ENCODE results near the gene CEACAM1. TPM values are rescaled to one million over a fixed set of nuclear protein-coding genes. Genes with fewer than 3 reads are reported as not detected.
"Not testable (repeated sequence)": the region's sequence is repeated elsewhere in the genome, so short reads cannot be mapped to it uniquely, and the experiment has no call there.

Gene CEACAM1
- total and polyA plus RNA-seq, 4 donors, result 0.60 to 4.4 (median 1.2) TPM

DNA sequence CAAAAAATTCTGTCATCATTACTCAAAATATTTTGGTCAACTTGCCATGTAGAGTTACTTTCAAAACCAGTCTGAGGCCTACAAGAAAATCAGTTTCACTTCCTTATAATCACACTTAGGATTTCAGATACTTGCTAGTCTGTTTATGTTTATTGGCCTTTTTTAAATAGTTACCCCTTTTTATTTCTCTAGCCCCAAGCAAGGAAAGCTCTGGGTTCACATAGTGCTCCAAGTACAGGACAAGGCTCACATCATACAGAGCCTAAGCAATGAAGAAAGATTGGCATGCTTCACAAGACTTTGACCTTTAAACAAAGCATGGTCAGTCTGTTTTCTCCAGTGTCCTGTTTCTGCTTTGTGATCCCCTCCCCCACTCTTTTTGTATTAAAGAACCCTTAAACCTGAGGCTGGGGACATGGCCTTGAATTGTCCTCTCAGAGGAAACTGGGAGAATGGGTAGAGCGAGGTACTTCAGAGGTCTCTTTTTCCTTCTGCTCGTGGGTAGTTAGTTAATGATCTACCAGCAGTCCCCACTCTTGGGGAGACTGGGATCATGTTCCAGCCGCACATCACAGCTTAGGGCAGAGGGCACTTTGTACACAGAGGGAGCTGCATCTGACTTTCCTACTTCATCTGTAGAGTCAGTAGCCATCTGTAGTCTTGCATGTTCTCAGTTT is 30.7 kb downstream of the CEACAM1 start:
- 29% methylated on average over 2 of the region's 3 CpGs for WGBS (ENCODE audit: insufficient coverage)
- H3K27ac ChIP-seq (ENCODE audit: low read depth, low read length), result no peak overlapping the region
- no peaks in the 10 kb centered on the region for H3K9me3 ChIP-seq (ENCODE audit: control insufficient read depth, insufficient read depth, low read length)
- H3K4me3 ChIP-seq (ENCODE audit: low read depth, low read length), result no peak overlapping the region
- no peak for DNase-seq (ENCODE audit: low read depth in 4 of 6, low spot score in 6 of 6)
- no peaks in the 10 kb centered on the region for H3K27me3 ChIP-seq (ENCODE audit: control insufficient read depth, insufficient read depth, low read length)
- no peaks in the 10 kb centered on the region for H3K36me3 ChIP-seq (ENCODE audit: control insufficient read depth, insufficient read depth, low read length)
- no peaks in the 10 kb centered on the region for H3K4me1 ChIP-seq (ENCODE audit: control insufficient read depth, insufficient read depth, low read length)

GRCh38 chr19:42496460-42497133 is 31.7 kb downstream of the CEACAM1 start:
- Histone ChIP-seq H3K4me1 (ENCODE audit: control insufficient read depth, insufficient read depth, low read length) (no peaks in the 10 kb centered on the region), H3K36me3 (ENCODE audit: control insufficient read depth, insufficient read depth, low read length) (no peaks in the 10 kb centered on the region), H3K27ac (ENCODE audit: low read depth, low read length) (no peak overlapping the region), H3K9me3 (ENCODE audit: control insufficient read depth, insufficient read depth, low read length) (no peaks in the 10 kb centered on the region), H3K4me3 (ENCODE audit: low read depth, low read length) (no peak overlapping the region), H3K27me3 (ENCODE audit: control insufficient read depth, insufficient read depth, low read length) (no peaks in the 10 kb centered on the region)
- no peak for DNase-seq (ENCODE audit: low read depth in 4 of 6, low spot score in 6 of 6)
- WGBS (ENCODE audit: insufficient coverage), result no CpG with 5 or more reads among the region's 2 CpGs

GRCh38 chr19:42495663-42496062 is 32.6 kb downstream of the CEACAM1 start:
- no peaks in the 10 kb centered on the region for H3K36me3 ChIP-seq (ENCODE audit: control insufficient read depth, insufficient read depth, low read length)
- WGBS (ENCODE audit: insufficient coverage), result 64% methylated on average over 2 of the region's 3 CpGs
- no peaks in the 10 kb centered on the region for H3K4me1 ChIP-seq (ENCODE audit: control insufficient read depth, insufficient read depth, low read length)
- H3K27ac ChIP-seq (ENCODE audit: low read depth, low read length), result no peak overlapping the region
- DNase-seq (ENCODE audit: low read depth in 4 of 6, low spot score in 6 of 6), result no peak
- no peaks in the 10 kb centered on the region for H3K27me3 ChIP-seq (ENCODE audit: control insufficient read depth, insufficient read depth, low read length)
- H3K9me3 ChIP-seq (ENCODE audit: control insufficient read depth, insufficient read depth, low read length), result no peaks in the 10 kb centered on the region
- no peak overlapping the region for H3K4me3 ChIP-seq (ENCODE audit: low read depth, low read length)

DNA sequence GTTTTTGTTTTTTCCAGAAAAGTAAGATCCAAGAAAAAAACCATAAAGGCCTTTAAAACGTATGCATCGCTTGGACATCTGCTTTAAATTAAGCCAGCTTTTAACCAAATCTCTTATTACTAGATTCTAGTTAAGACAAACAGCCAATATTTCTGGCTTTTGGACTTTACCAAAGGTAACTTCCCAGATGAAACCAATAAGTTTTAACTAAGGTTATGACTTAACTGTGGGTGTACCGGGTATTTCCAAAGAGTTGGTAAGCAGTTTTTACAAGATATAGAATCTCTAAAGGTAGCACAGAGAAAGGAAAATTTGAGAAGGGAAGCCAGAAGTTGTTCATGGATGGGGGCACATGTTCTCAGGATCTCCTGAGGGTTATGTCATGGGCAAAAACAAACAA is 34.0 kb downstream of the CEACAM1 start:
- H3K9me3 ChIP-seq (ENCODE audit: control insufficient read depth, insufficient read depth, low read length), result no peaks in the 10 kb centered on the region
- H3K4me3 ChIP-seq (ENCODE audit: low read depth, low read length), result no peak overlapping the region
- no peak for DNase-seq (ENCODE audit: low read depth in 4 of 6, low spot score in 6 of 6)
- H3K27me3 ChIP-seq (ENCODE audit: control insufficient read depth, insufficient read depth, low read length), result no peaks in the 10 kb centered on the region
- 78% methylated on average over 1 of the region's 3 CpGs for WGBS (ENCODE audit: insufficient coverage)
- no peaks in the 10 kb centered on the region for H3K4me1 ChIP-seq (ENCODE audit: control insufficient read depth, insufficient read depth, low read length)
- no peak overlapping the region for H3K27ac ChIP-seq (ENCODE audit: low read depth, low read length)
- H3K36me3 ChIP-seq (ENCODE audit: control insufficient read depth, insufficient read depth, low read length), result no peaks in the 10 kb centered on the region

DNA sequence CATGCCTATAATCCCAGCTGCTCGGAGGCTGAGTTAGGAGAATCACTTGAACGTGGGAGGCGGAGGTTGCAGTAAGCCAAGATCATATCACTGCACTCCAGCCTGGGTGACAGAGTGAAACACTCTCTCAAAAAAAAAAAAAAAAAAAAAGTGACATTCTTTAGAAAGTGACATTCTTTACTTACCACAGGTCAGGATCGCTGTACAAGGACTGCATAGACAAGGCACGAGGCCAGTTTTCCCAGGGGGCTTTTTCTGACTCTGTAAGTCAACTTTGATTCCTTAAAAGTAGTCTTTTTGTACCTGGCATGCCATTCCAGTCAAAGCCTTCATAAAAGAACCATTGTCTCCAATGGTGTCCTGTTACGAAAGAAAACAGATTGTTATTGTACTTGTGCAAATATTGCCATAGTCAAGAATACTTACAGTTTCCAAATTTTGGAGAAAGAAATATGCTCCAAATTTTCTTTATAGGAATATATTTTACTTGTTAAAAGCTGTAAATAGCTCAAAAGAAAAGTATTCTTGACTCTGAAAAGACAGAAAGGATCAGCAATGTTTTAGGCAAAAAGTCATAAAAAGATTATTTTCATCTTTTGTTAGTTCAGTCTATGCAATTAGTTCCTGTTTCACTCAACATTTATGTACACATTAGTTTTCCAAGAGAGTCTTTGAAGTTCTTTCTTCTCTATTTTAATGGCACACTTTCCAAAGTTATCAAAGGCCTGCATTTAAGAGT is 39.3 kb downstream of the CEACAM1 start:
- no peak for DNase-seq (ENCODE audit: low read depth in 4 of 6, low spot score in 6 of 6)
- H3K36me3 ChIP-seq (ENCODE audit: control insufficient read depth, insufficient read depth, low read length), result no peaks in the 10 kb centered on the region
- H3K4me1 ChIP-seq (ENCODE audit: control insufficient read depth, insufficient read depth, low read length), result no peaks in the 10 kb centered on the region
- no peaks in the 10 kb centered on the region for H3K27me3 ChIP-seq (ENCODE audit: control insufficient read depth, insufficient read depth, low read length)
- no CpG with 5 or more reads among the region's 6 CpGs for WGBS (ENCODE audit: insufficient coverage)
- H3K9me3 ChIP-seq (ENCODE audit: control insufficient read depth, insufficient read depth, low read length), result no peaks in the 10 kb centered on the region
- H3K27ac ChIP-seq (ENCODE audit: low read depth, low read length), result no peak overlapping the region
- H3K4me3 ChIP-seq (ENCODE audit: low read depth, low read length), result no peak overlapping the region

- no peak overlapping the region for H3K4me3 ChIP-seq (ENCODE audit: low read depth, low read length)
- H3K27ac ChIP-seq (ENCODE audit: low read depth, low read length), result no peak overlapping the region
- no peaks in the 10 kb centered on the region for H3K27me3 ChIP-seq (ENCODE audit: control insufficient read depth, insufficient read depth, low read length)
- WGBS (ENCODE audit: insufficient coverage), result 92% methylated on average over 2 of the region's 3 CpGs
- no peaks in the 10 kb centered on the region for H3K9me3 ChIP-seq (ENCODE audit: control insufficient read depth, insufficient read depth, low read length)
- no peak for DNase-seq (ENCODE audit: low read depth in 4 of 6, low spot score in 6 of 6)
- H3K36me3 ChIP-seq (ENCODE audit: control insufficient read depth, insufficient read depth, low read length), result no peaks in the 10 kb centered on the region
- H3K4me1 ChIP-seq (ENCODE audit: control insufficient read depth, insufficient read depth, low read length), result no peaks in the 10 kb centered on the region
Measured at GRCh38 chr19:42487798-42488178, 40.5 kb downstream of the CEACAM1 start.

GRCh38 chr19:42487032-42487797 is 41.1 kb downstream of the CEACAM1 start:
- Histone ChIP-seq H3K9me3 (ENCODE audit: control insufficient read depth, insufficient read depth, low read length) (no peaks in the 10 kb centered on the region), H3K36me3 (ENCODE audit: control insufficient read depth, insufficient read depth, low read length) (no peaks in the 10 kb centered on the region), H3K27me3 (ENCODE audit: control insufficient read depth, insufficient read depth, low read length) (no peaks in the 10 kb centered on the region), H3K4me3 (ENCODE audit: low read depth, low read length) (no peak overlapping the region), H3K4me1 (ENCODE audit: control insufficient read depth, insufficient read depth, low read length) (no peaks in the 10 kb centered on the region), H3K27ac (ENCODE audit: low read depth, low read length) (no peak overlapping the region)
- WGBS (ENCODE audit: insufficient coverage), result 87% methylated on average over 3 of the region's 3 CpGs
- no peak for DNase-seq (ENCODE audit: low read depth in 4 of 6, low spot score in 6 of 6)

DNA sequence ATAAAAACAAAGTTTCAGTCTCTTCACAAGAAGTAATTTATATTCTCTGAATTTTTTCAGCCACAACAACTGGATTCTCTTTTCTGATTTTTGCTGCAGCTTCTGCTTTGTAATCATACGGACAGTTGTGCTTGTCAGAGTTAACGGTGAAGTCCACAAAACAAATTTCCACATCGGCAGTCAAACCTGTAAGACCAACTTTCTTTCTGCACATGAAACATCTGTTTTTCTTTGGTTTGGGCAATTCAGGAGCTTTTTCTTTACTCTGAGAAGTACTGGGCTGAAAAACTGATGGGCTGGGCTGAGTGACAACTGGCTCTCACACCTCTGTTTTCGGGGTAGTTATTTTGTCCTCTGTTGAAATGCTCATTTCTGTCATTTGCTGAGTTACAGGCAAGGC is 43.2 kb downstream of the CEACAM1 start:
- not testable (repeated sequence) for H3K36me3 ChIP-seq (ENCODE audit: control insufficient read depth, insufficient read depth, low read length); DNase-seq (ENCODE audit: low read depth in 4 of 6, low spot score in 6 of 6); H3K27me3 ChIP-seq (ENCODE audit: control insufficient read depth, insufficient read depth, low read length); H3K4me3 ChIP-seq (ENCODE audit: low read depth, low read length); H3K27ac ChIP-seq (ENCODE audit: low read depth, low read length); H3K4me1 ChIP-seq (ENCODE audit: control insufficient read depth, insufficient read depth, low read length); H3K9me3 ChIP-seq (ENCODE audit: control insufficient read depth, insufficient read depth, low read length)
- no CpG with 5 or more reads among the region's 4 CpGs for WGBS (ENCODE audit: insufficient coverage)

- no peaks in the 10 kb centered on the region for H3K9me3 ChIP-seq (ENCODE audit: control insufficient read depth, insufficient read depth, low read length)
- WGBS (ENCODE audit: insufficient coverage), result 78% methylated on average over 3 of the region's 7 CpGs
- no peak overlapping the region for H3K27ac ChIP-seq (ENCODE audit: low read depth, low read length)
- H3K4me1 ChIP-seq (ENCODE audit: control insufficient read depth, insufficient read depth, low read length), result no peaks in the 10 kb centered on the region
- H3K4me3 ChIP-seq (ENCODE audit: low read depth, low read length), result no peak overlapping the region
- no peak for DNase-seq (ENCODE audit: low read depth in 4 of 6, low spot score in 6 of 6)
- no peaks in the 10 kb centered on the region for H3K27me3 ChIP-seq (ENCODE audit: control insufficient read depth, insufficient read depth, low read length)
- H3K36me3 ChIP-seq (ENCODE audit: control insufficient read depth, insufficient read depth, low read length), result no peaks in the 10 kb centered on the region
Measured at GRCh38 chr19:42480335-42481095, 47.8 kb downstream of the CEACAM1 start.
